B cell (primary cell): ENCODE data around the gene KCNJ6.

Experiments
- EZH2 ChIP-seq: IDR thresholded peaks from 2 replicates; pipeline ENCODE4 v1.6.1; 2012; ENCODE audit warnings: borderline replicate concordance, low read depth, mild to moderate bottlenecking, moderate library complexity, low read length; ENCODE audit not compliant: insufficient read depth, poor library complexity, severe bottlenecking
- TF ChIP-seq, protein P1 (sequence below): fragments of 200-600 bp; IDR thresholded peaks from one replicate; pipeline ENCODE4 v1.8.0; 2022; ENCODE audit warnings: antibody characterized with exemption, mild to moderate bottlenecking

DNA sequence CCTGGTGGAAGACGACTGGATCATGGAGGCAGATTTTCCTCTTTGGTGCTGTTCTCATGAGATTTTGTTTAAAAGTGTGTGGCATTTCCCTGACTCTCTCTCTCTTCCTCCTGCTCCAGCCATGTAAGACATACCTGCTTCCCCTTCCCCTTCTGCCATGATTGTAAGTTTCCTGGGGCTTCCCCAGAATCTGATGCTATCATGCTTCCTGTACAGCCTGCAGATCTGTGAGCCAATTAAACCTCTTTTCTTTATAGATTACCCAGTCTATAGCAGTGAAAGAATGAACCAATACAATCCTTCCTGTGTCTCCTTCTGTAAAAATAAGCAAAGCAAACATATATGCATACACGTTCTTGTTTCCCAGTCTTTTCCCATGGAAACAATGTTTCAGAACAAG is 276.5 kb downstream of the KCNJ6 start:
- TF ChIP-seq, protein P1, sequence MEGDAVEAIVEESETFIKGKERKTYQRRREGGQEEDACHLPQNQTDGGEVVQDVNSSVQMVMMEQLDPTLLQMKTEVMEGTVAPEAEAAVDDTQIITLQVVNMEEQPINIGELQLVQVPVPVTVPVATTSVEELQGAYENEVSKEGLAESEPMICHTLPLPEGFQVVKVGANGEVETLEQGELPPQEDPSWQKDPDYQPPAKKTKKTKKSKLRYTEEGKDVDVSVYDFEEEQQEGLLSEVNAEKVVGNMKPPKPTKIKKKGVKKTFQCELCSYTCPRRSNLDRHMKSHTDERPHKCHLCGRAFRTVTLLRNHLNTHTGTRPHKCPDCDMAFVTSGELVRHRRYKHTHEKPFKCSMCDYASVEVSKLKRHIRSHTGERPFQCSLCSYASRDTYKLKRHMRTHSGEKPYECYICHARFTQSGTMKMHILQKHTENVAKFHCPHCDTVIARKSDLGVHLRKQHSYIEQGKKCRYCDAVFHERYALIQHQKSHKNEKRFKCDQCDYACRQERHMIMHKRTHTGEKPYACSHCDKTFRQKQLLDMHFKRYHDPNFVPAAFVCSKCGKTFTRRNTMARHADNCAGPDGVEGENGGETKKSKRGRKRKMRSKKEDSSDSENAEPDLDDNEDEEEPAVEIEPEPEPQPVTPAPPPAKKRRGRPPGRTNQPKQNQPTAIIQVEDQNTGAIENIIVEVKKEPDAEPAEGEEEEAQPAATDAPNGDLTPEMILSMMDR = no peak
- TF ChIP-seq EZH2 = no peak
